Loucy (cell line): ENCODE measurements around the gene CYYR1.
"Not testable (repeated sequence)": the region's sequence is repeated elsewhere in the genome, so short reads cannot be mapped to it uniquely, and the experiment has no call there.

Source experiments
- H2AFZ ChIP-seq: fragments of 200-600 bp; sonication (generic); 2 replicates; pipeline ENCODE4 v1.6.0; 2016; ENCODE audit warnings: antibody characterized with exemption, mild to moderate bottlenecking, low read length, moderate library complexity
- H3F3A ChIP-seq: fragments of 200-600 bp; 2 replicates; pipeline ENCODE4 v1.6.0; 2016; ENCODE audit warnings: antibody characterized with exemption, low read depth, mild to moderate bottlenecking
- H3K27me3 ChIP-seq: fragments of 200-600 bp; sonication (generic); 2 replicates; pipeline ENCODE4 v1.6.1; 2014; ENCODE audit warnings: low read length, mild to moderate bottlenecking; ENCODE audit not compliant: insufficient read depth, poor library complexity, severe bottlenecking
- H3K36me3 ChIP-seq: fragments of 200-600 bp; sonication (generic); 2 replicates; pipeline ENCODE4 v1.6.1; 2016; ENCODE audit warnings: low read length; ENCODE audit not compliant: insufficient read depth
- H3K4me1 ChIP-seq: fragments of 200-600 bp; sonication (generic); 2 replicates; pipeline ENCODE4 v1.5.1; 2014; ENCODE audit warnings: low read length, mild to moderate bottlenecking; ENCODE audit not compliant: insufficient read depth, poor library complexity, severe bottlenecking
- H3K4me2 ChIP-seq: fragments of 200-600 bp; sonication (generic); 2 replicates; pipeline ENCODE4 v1.6.0; 2014; ENCODE audit warnings: antibody characterized with exemption, low read length, low read depth, mild to moderate bottlenecking; ENCODE audit not compliant: poor library complexity, severe bottlenecking
- H3K4me3 ChIP-seq: fragments of 200-600 bp; sonication (generic); 2 replicates; pipeline ENCODE4 v1.5.1; 2014; ENCODE audit warnings: low read length, mild to moderate bottlenecking, mixed read lengths; ENCODE audit not compliant: poor library complexity, severe bottlenecking
- H3K79me2 ChIP-seq: fragments of 200-600 bp; sonication (generic); 2 replicates; pipeline ENCODE4 v1.6.1; 2014; ENCODE audit warnings: low read length; ENCODE audit not compliant: insufficient read depth
- H3K9ac ChIP-seq: fragments of 200-600 bp; sonication (generic); 2 replicates; pipeline ENCODE4 v1.6.0; 2014; ENCODE audit warnings: mild to moderate bottlenecking, low read depth, low read length, moderate library complexity; ENCODE audit not compliant: poor library complexity, severe bottlenecking
- H3K9me2 ChIP-seq: fragments of 200-600 bp; sonication (generic); replicated peaks from 2 replicates; pipeline ENCODE4 v1.6.1; 2016; ENCODE audit warnings: low read depth, low read length, mixed read lengths
- H3K9me3 ChIP-seq: fragments of 200-600 bp; sonication (generic); 2 replicates; pipeline ENCODE4 v1.6.1; 2014; ENCODE audit warnings: mild to moderate bottlenecking, antibody characterized with exemption, low read length, low read depth; ENCODE audit not compliant: insufficient read depth
- H4K20me1 ChIP-seq: fragments of 200-600 bp; sonication (generic); 2 replicates; pipeline ENCODE4 v1.6.0; 2014; ENCODE audit warnings: antibody characterized with exemption, low read length, mild to moderate bottlenecking; ENCODE audit not compliant: insufficient read depth, poor library complexity, severe bottlenecking
- CTCF ChIP-seq: fragments of 200-600 bp; sonication (generic); conservative IDR thresholded peaks from 2 replicates; pipeline ENCODE4 v1.5.1; 2014; ENCODE audit warnings: mild to moderate bottlenecking, antibody characterized with exemption, low read length
- EZH2phosphoT487 ChIP-seq: fragments of 200-600 bp; IDR thresholded peaks from 2 replicates; pipeline ENCODE4 v1.6.1; 2018; ENCODE audit warnings: antibody characterized with exemption, mild to moderate bottlenecking, moderate library complexity, borderline replicate concordance

CYYR1 gene

GRCh38 chr21:26461500-26461899 is 111.6 kb downstream of the CYYR1 start:
- no peaks in the 10 kb centered on the region for H3K4me1 ChIP-seq
- H4K20me1 ChIP-seq, result no peaks in the 10 kb centered on the region
- H3K27me3 ChIP-seq, result no peaks in the 10 kb centered on the region
- no peaks in the 10 kb centered on the region for H3K79me2 ChIP-seq
- TF ChIP-seq EZH2phosphoT487 (no peak), CTCF (no peak)
- no peaks in the 10 kb centered on the region for H3K36me3 ChIP-seq
- H3K9me3 ChIP-seq, result no peaks in the 10 kb centered on the region
- H3K4me3 ChIP-seq, result no peak overlapping the region
- H3K9ac ChIP-seq, result no peak overlapping the region
- no peaks in the 10 kb centered on the region for H3K9me2 ChIP-seq
- H3F3A ChIP-seq, result no peaks in the 10 kb centered on the region
- no peak overlapping the region for H3K4me2 ChIP-seq
- H2AFZ ChIP-seq, result no peak overlapping the region

- Histone ChIP-seq H3K9me2 (no peaks in the 10 kb centered on the region), H3K79me2 (no peaks in the 10 kb centered on the region), H3K36me3 (no peaks in the 10 kb centered on the region), H3K4me1 (no peaks in the 10 kb centered on the region), H3F3A (no peaks in the 10 kb centered on the region), H3K4me3 (no peak overlapping the region), H3K9ac (no peak overlapping the region), H3K27me3 (no peaks in the 10 kb centered on the region), H3K4me2 (no peak overlapping the region), H3K9me3 (no peaks in the 10 kb centered on the region), H2AFZ (no peak overlapping the region), H4K20me1 (no peaks in the 10 kb centered on the region)
- TF ChIP-seq EZH2phosphoT487 (no peak), CTCF (no peak)
Measured at GRCh38 chr21:26460621-26461020, 112.5 kb downstream of the CYYR1 start.

- H3K9ac ChIP-seq, H3K4me3 ChIP-seq, H3K27me3 ChIP-seq, H3F3A ChIP-seq, H3K4me1 ChIP-seq, H3K9me2 ChIP-seq, H3K36me3 ChIP-seq, H3K4me2 ChIP-seq, H4K20me1 ChIP-seq, H2AFZ ChIP-seq, H3K9me3 ChIP-seq, H3K79me2 ChIP-seq: not testable (repeated sequence)
Measured at GRCh38 chr21:26458854-26459253, 114.2 kb downstream of the CYYR1 start.

- Histone ChIP-seq H3K79me2 (no peaks in the 10 kb centered on the region), H3K4me2 (no peak overlapping the region), H2AFZ (no peak overlapping the region), H3F3A (no peaks in the 10 kb centered on the region), H3K9ac (no peak overlapping the region), H3K27me3 (no peaks in the 10 kb centered on the region), H3K4me3 (no peak overlapping the region), H3K9me2 (no peaks in the 10 kb centered on the region), H3K4me1 (no peaks in the 10 kb centered on the region), H3K36me3 (no peaks in the 10 kb centered on the region), H3K9me3 (no peaks in the 10 kb centered on the region), H4K20me1 (no peaks in the 10 kb centered on the region)
- TF ChIP-seq EZH2phosphoT487 (no peak), CTCF (no peak)
Measured at GRCh38 chr21:26457817-26458216, 115.3 kb downstream of the CYYR1 start.
